GM10266 (cell line): ENCODE results near the gene SBK2.

ENCODE experiments used
- DNase-seq: peaks from one replicate; pipeline ENCODE4 v3.0.0; 2012; ENCODE audit errors: extremely low spot score
- TF ChIP-seq, protein P1 (sequence below): IDR thresholded peaks from 2 replicates; pipeline ENCODE4 v1.5.1; 2012; ENCODE audit warnings: mild to moderate bottlenecking, low read depth; ENCODE audit not compliant: control insufficient read depth, insufficient read depth; ENCODE audit errors: missing control alignments

The SBK2 gene

DNA sequence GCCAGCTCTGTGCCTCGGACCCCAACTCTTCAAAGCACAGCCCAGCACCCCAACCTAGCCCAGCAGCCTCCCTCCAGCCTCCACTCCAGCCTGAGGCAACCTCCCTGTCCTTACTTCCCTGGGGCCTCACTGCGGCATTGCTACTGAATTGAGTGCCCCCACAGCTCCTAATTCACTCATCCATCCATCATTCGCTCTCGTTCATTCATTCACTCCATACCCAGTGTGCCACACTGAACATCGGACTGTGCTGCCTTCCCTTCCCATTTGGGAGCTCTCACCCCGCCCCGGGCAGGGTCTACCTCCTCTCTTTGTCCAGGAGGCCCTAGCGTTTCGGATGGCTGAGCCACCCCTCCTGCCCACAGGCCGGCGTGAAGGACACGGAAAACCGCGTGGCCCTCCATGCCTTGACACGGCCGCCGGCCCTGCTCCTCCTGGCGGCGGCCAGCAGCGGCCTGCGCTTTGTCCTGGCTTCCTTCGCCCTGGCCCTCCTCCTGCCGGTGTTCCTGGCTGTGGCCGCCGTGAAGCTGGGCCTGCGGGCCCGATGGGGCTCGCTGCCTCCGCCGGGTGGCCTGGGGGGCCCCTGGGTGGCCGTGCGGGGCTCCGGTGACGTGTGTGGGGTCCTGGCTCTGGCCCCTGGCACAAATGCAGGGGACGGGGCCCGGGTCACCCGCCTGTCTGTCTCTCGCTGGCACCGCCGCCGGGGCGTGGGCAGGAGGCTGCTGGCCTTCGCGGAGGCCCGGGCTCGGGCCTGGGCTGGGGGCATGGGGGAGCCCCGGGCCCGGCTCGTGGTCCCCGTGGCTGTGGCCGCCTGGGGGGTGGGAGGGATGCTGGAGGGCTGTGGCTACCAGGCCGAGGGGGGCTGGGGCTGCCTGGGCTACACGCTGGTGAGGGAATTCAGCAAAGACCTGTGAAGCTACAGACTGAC is 50.6 kb downstream of the SBK2 start:
- TF ChIP-seq, protein P1, sequence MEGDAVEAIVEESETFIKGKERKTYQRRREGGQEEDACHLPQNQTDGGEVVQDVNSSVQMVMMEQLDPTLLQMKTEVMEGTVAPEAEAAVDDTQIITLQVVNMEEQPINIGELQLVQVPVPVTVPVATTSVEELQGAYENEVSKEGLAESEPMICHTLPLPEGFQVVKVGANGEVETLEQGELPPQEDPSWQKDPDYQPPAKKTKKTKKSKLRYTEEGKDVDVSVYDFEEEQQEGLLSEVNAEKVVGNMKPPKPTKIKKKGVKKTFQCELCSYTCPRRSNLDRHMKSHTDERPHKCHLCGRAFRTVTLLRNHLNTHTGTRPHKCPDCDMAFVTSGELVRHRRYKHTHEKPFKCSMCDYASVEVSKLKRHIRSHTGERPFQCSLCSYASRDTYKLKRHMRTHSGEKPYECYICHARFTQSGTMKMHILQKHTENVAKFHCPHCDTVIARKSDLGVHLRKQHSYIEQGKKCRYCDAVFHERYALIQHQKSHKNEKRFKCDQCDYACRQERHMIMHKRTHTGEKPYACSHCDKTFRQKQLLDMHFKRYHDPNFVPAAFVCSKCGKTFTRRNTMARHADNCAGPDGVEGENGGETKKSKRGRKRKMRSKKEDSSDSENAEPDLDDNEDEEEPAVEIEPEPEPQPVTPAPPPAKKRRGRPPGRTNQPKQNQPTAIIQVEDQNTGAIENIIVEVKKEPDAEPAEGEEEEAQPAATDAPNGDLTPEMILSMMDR: no peak
- peak; percentile 38 for DNase-seq

GRCh38 chr19:55485439-55486011 is 51.4 kb downstream of the SBK2 start:
- TF ChIP-seq, protein P1: no peak
- DNase-seq: no peak

- TF ChIP-seq, protein P1: no peak
- peak; percentile 97 for DNase-seq
Measured at GRCh38 chr19:55484593-55485438, 52.1 kb downstream of the SBK2 start, which contains the start of gene NAT14. Gene NAT14, plus strand, starts transcription at chr19:55485188. Its CDS starts 521 bp downstream, at chr19:55485709.

DNA sequence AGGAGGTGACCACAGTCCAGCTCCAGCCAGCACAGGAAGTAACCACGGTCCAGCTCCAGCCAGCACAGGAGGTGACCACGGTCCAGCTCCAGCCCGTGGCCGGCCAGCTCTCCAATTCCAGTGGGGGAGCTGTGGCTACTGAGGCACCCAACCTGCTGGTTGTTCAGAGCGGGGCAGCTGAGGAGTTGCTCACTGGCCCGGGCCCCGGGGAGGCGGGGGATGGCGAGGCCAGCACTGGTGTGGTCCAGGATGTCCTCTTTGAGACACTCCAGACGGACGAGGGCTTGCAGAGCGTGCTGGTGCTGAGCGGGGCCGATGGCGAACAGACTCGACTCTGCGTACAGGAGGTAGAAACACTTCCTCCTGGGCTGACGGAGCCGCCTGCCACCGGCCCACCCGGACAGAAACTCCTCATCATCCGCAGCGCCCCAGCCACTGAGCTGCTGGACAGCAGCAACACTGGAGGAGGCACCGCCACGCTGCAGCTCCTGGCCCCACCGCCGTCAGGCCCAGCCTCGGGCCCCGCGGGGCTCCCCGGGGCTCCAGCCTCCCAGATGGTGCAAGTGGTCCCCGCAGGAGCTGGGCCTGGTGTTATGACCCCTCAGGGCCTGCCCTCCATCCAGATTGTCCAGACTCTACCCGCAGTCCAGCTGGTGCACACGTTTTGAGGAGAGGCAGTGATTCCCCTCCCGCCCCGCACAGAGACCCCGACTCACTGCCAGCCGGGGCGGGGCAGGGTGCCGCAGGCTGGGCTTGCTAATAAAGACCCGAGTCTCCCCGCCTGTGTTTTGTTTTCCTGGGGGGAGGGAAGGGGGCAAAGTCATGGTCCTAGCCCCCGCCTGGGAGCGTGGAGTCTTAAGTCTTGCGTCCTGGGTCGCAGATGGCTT is 53.0 kb downstream of the SBK2 start:
- no peak for DNase-seq
- TF ChIP-seq, protein P1: no peak

DNA sequence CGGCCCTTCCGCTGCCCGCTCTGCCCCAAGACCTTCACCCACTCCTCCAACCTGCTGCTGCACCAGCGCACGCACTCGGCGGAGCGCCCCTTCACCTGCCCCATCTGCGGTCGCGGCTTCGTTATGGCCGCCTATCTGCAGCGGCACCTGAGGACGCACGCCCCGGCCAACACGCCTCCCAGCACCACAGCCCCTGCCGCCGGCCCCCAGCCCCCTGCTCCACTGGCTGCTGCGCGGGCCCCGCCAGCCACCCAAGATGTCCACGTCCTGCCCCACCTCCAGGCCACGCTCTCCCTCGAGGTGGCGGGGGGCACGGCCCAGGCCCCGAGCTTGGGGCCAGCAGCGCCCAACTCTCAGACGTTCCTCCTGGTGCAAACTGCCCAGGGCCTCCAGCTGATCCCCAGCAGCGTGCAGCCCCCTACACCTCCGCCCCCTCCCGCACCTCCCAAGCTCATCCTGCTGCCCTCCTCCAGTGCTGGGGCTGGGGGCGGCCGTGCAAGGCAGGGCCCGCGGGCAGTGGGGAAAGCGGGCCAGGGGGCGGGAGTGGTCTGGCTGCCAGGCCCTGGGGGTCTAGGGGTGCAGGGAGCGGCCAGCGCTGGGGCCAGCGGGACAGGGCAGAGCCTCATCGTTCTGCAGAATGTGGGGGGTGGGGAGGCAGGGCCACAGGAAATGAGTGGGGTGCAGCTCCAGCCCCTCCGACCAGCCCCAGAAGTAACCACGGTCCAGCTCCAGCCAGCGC is 53.8 kb downstream of the SBK2 start:
- DNase-seq: peak; percentile 25

More for the DNA sequence above, 53.8 kb downstream of the SBK2 start:
- TF ChIP-seq, protein P1: no peak
